ENCODE measurements around the gene ERBB4. TPM values are rescaled to one million over a fixed set of nuclear protein-coding genes. Genes with fewer than 3 reads are reported as not detected.

The ERBB4 gene
- total RNA-seq, 4 donors from 2014 or later = 5.5 to 21.0 (median 18.3) TPM

GRCh38 chr2:212027681-212028628 lies 510.6 kb downstream of the ERBB4 start:
- no peak overlapping the region for H3K27ac ChIP-seq
- H3K36me3 ChIP-seq = no peaks in the 10 kb centered on the region
- H3K9me3 ChIP-seq = no peaks in the 10 kb centered on the region
- intact Hi-C loops (cut with DNase I) = no loop called here
- no peaks in the 10 kb centered on the region for H3K27me3 ChIP-seq
- WGBS, 2 donors = 79 to 81% methylated on average over 9 of the region's 9 CpGs
- no peak for TF ChIP-seq CTCF (IDR thresholded peaks at IDR 0.05)
- no peak for TF ChIP-seq POLR2A (IDR thresholded peaks at IDR 0.05)
- no peak overlapping the region for H3K4me3 ChIP-seq (replicated peaks in 1 of 3)
- H3K4me1 ChIP-seq = no peaks in the 10 kb centered on the region
- DNase-seq = no peak

GRCh38 chr2:212024040-212024439 lies 514.6 kb downstream of the ERBB4 start:
- Histone ChIP-seq H3K4me1 (no peaks in the 10 kb centered on the region), H3K4me3 (replicated peaks in 1 of 3) (no peak overlapping the region), H3K27me3 (no peaks in the 10 kb centered on the region), H3K36me3 (no peaks in the 10 kb centered on the region), H3K27ac (no peak overlapping the region), H3K9me3 (no peaks in the 10 kb centered on the region)
- 59 to 75% methylated on average over 1 of the region's 1 CpG for WGBS, 2 donors
- intact Hi-C loops (cut with DNase I) = no loop called here
- no peak for TF ChIP-seq POLR2A (IDR thresholded peaks at IDR 0.05)
- no peak for TF ChIP-seq CTCF (IDR thresholded peaks at IDR 0.05)
- no peak for DNase-seq

GRCh38 chr2:212022966-212023365 lies 515.6 kb downstream of the ERBB4 start:
- TF ChIP-seq POLR2A (IDR thresholded peaks at IDR 0.05) = no peak
- TF ChIP-seq CTCF (IDR thresholded peaks at IDR 0.05) = no peak
- Histone ChIP-seq H3K4me1 (no peaks in the 10 kb centered on the region), H3K27me3 (no peaks in the 10 kb centered on the region), H3K9me3 (no peaks in the 10 kb centered on the region), H3K4me3 (replicated peaks in 1 of 3) (no peak overlapping the region), H3K27ac (no peak overlapping the region), H3K36me3 (no peaks in the 10 kb centered on the region)
- DNase-seq = no peak
- 79% methylated on average over 1 of the region's 1 CpG for WGBS, 2 donors
- intact Hi-C loops (cut with DNase I) = no loop called here

- TF ChIP-seq POLR2A (IDR thresholded peaks at IDR 0.05) = no peak
- no peak for TF ChIP-seq CTCF (IDR thresholded peaks at IDR 0.05)
- WGBS, 2 donors = 93 to 94% methylated on average over 2 of the region's 2 CpGs
- Histone ChIP-seq H3K4me1 (no peaks in the 10 kb centered on the region), H3K4me3 (replicated peaks in 1 of 3) (no peak overlapping the region), H3K27ac (no peak overlapping the region), H3K27me3 (no peaks in the 10 kb centered on the region), H3K36me3 (no peaks in the 10 kb centered on the region), H3K9me3 (no peaks in the 10 kb centered on the region)
- DNase-seq = no peak
- intact Hi-C loops (cut with DNase I) = no loop called here
Measured at GRCh38 chr2:212021947-212022346, 516.7 kb downstream of the ERBB4 start.

GRCh38 chr2:212015588-212015987 lies 523.0 kb downstream of the ERBB4 start:
- H3K27ac ChIP-seq = no peak overlapping the region
- intact Hi-C loops (cut with DNase I) = no loop called here

More at GRCh38 chr2:212015588-212015987, 523.0 kb downstream of the ERBB4 start:
- Histone ChIP-seq H3K9me3 (no peaks in the 10 kb centered on the region), H3K4me1 (no peaks in the 10 kb centered on the region), H3K27me3 (no peaks in the 10 kb centered on the region), H3K4me3 (replicated peaks in 1 of 3) (no peak overlapping the region), H3K36me3 (no peaks in the 10 kb centered on the region)
- TF ChIP-seq POLR2A (IDR thresholded peaks at IDR 0.05) (no peak), CTCF (IDR thresholded peaks at IDR 0.05) (no peak)
- no peak for DNase-seq
